ENCODE measurements around the gene AWAT2.

GRCh38 chrX:70026851-70027200, 22.9 kb downstream of the AWAT2 start:
- no peak for TF ChIP-seq CTCF (IDR thresholded peaks at IDR 0.05)
- TF ChIP-seq POLR2A (IDR thresholded peaks at IDR 0.05), result no peak

All from ovary (tissue), 3 donors.